GM10266 (cell line): ENCODE measurements around the gene MUTYH.

Experiments used
- DNase-seq: peaks from one replicate; pipeline ENCODE4 v3.0.0; 2012; ENCODE audit errors: extremely low spot score
- CTCF ChIP-seq: IDR thresholded peaks from 2 replicates; pipeline ENCODE4 v1.5.1; 2012; ENCODE audit warnings: mild to moderate bottlenecking, low read depth; ENCODE audit not compliant: control insufficient read depth, insufficient read depth; ENCODE audit errors: missing control alignments

MUTYH gene

DNA sequence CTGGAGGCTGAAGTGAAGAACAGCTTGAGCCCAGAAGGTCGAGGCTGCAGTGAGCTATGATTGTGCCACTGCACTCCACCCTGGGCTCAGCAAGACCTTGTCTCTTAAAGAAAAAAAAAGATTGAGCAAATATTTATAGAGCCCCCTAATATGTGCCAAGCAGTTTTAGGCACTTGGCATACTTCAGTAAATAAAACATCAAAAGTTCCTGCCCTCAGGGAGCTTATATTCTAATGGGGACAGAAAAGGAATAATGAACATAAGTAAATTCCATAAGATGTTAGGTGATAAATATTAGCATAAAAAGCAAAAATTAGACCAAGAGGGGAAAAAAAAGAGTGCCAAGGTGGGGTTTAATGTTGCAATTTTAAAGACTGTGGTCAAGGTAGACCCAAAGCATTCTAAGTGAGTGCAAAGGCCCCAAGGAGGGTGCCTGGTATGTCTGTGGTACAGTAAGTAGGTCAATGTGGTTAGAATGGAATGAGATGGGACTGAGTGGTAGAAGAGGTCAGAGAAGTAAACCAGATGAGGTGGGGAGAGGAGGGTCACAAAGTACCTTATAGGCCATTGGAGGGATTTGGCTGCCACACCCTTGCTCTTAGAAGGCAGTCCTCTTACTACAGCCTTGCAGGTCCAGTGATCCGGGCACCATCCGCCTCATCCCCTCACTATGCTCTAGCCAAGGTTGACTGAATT lies 2.5 kb downstream of the MUTYH start:
- DNase-seq, result no peak
- no peak for TF ChIP-seq CTCF

- no peak for DNase-seq
- no peak for TF ChIP-seq CTCF
Observed at GRCh38 chr1:45335855-45336324, 4.3 kb downstream of the MUTYH start.

DNA sequence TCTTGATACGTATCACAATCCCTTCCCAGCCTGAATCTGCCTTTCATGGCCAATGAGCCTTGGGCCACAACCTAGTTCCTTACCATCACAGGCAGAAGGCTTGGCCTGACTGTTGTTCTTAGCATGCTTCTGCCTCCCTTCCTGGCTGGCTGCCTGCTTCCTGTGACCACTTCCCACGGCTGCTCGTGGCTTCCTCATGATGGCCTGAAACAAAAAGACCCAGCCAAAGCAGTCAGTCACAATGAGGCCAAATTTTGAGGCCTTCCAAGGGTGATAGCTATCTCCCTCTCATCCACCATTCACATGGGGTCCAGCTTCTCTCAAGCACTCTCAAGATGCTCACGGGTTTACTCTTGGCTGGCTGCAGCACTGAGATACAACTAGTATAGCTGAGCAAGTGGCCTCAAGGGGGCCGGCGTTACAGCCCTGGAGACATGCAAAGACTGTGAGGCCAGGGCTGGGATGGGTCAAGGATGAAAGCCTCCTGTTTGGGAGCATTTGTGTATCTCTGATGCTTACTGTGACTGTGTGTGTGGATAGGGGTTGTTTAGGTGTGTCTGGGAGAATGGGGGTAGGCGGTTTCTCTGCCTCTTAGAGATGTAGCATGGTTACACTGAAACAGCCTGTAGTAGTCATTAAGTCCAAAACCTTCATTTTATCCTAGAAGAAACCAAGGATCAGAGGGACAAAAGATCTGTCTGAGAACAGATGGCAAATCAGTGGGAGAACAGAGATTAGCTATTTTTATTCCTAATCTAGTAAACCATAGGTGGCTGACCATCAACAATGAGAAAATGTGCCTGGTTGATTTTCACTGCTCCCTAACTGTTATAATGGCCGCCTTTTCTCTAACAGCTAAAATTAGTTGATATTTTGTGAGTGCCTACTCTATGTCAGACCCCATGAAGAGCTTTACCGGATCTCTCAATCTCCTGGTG lies 5.7 kb downstream of the MUTYH start:
- TF ChIP-seq CTCF, result no peak
- no peak for DNase-seq

GRCh38 chr1:45332346-45332720 lies 7.9 kb downstream of the MUTYH start:
- no peak for TF ChIP-seq CTCF

DNA sequence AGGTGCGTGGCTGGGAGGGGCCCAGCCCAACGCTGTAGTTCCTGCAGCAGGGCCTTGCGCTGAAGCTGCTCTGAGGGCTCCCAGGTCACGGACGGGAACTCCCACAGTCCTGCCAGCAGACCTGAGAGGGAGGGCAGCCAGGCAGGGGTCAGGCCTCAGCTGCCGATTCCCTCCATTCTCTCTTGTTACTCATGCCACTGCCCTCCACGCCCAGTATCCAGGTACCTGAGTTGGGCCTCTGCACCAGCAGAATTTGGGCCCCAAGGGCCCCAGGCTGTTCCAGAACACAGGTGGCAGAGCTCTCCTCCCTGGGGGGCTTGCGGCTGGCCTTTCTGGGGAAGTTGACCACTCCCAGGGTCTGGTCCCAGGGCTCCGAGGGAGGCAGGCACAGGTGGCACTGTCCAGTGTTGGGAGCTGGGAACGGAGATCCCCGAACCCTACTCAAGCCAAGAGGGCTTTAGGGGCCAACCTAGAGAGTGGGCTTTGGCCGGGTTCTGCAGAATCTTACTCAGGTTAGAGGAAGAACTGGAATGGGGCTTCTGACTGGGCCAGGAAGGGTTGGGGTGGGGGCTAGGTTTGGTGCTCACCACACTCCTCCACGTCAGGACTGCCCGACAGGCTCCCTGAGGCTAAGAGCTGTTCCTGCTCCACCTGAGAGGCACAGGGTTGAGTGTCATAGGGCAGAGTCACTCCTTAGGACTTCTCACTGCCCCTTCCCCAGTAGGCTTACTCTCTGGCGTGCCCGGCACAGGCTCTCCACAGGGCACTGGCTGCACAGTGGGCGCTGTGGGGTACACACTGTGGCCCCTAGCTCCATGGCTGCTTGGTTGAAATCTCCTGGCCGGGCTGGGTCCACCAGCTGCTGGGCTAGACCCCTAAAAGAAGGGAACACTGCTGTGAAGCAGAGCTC lies 8.5 kb downstream of the MUTYH start:
- DNase-seq, result no peak

More at GRCh38 chr1:45332346-45332720, 7.9 kb downstream of the MUTYH start:
- DNase-seq, result no peak

DNA sequence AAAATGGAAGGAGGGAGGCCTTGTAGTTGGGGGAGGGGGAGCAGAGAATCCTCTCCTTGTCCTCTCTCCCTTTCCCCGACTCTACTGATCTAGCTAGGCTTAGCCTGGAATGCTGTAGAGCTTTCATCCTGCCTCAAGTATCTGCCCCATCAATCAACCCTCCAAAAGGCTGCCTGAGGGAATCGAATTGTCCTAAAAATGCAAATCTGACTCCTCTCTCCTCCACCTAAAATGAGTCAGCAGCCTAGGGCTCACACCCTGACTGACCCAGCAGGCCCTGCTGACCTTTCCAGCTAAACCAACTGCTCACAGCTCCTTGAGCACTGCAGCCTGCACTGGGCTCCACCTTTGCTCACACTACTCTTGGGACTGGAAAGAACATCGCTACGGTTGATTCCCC lies 10.8 kb downstream of the MUTYH start:
- DNase-seq, result no peak
- no peak for TF ChIP-seq CTCF

More for the DNA sequence above, 8.5 kb downstream of the MUTYH start:
- no peak for TF ChIP-seq CTCF
